NCI-H2196 (cell line): Measurements from ENCODE around the gene NKIRAS2.

ENCODE experiments used
- DNase-seq: peaks from one replicate; lab custom pipeline; 2025; ENCODE audit not compliant: unreplicated experiment; lab: John Stamatoyannopoulos, UW

Gene NKIRAS2

GRCh38 chr17:42053731-42054500 is 34.0 kb downstream of the NKIRAS2 start:
- DNase-seq = no peak

- no peak for DNase-seq
Measured at GRCh38 chr17:42055027-42055426, 35.1 kb downstream of the NKIRAS2 start.

- DNase-seq = no peak
Measured at GRCh38 chr17:42055496-42055895, 35.6 kb downstream of the NKIRAS2 start.

GRCh38 chr17:42056635-42057034 is 36.7 kb downstream of the NKIRAS2 start:
- no peak for DNase-seq

GRCh38 chr17:42058063-42058462 is 38.2 kb downstream of the NKIRAS2 start:
- DNase-seq = no peak

- DNase-seq = no peak
Measured at GRCh38 chr17:42059815-42060214, 39.9 kb downstream of the NKIRAS2 start.

GRCh38 chr17:42060231-42060630 is 40.3 kb downstream of the NKIRAS2 start:
- DNase-seq = no peak

- no peak for DNase-seq
Measured at GRCh38 chr17:42061646-42062487, 42.0 kb downstream of the NKIRAS2 start.

- DNase-seq = no peak
Measured at GRCh38 chr17:42062681-42063080, 42.8 kb downstream of the NKIRAS2 start.

- DNase-seq = no peak
Measured at GRCh38 chr17:42065201-42065600, 45.3 kb downstream of the NKIRAS2 start.

GRCh38 chr17:42067371-42068091 is 47.6 kb downstream of the NKIRAS2 start:
- DNase-seq = peak; percentile 43

- DNase-seq = no peak
Measured at GRCh38 chr17:42068979-42069378, 49.1 kb downstream of the NKIRAS2 start.

- no peak for DNase-seq
Measured at GRCh38 chr17:42071810-42072209, 51.9 kb downstream of the NKIRAS2 start.

GRCh38 chr17:42072323-42073187 is 52.7 kb downstream of the NKIRAS2 start:
- DNase-seq = no peak
